HUES64 (cell line): ENCODE results near the gene ADAMTSL3.

ENCODE experiments used
- H3K27ac ChIP-seq: 2 replicates; pipeline ENCODE4 v1.7.0; 2013; ENCODE audit warnings: low read depth, low read length, inconsistent platforms
- H3K27me3 ChIP-seq: 2 replicates; pipeline ENCODE4 v1.6.1; 2013; ENCODE audit warnings: mild to moderate bottlenecking, low read length; ENCODE audit not compliant: insufficient read depth
- H3K36me3 ChIP-seq: 2 replicates; pipeline ENCODE4 v1.6.1; 2013; ENCODE audit warnings: mild to moderate bottlenecking, low read length; ENCODE audit not compliant: insufficient read depth
- H3K4me1 ChIP-seq: 2 replicates; pipeline ENCODE4 v1.6.1; 2013; ENCODE audit warnings: mild to moderate bottlenecking, low read length, moderate library complexity; ENCODE audit not compliant: insufficient read depth
- H3K4me3 ChIP-seq: 2 replicates; pipeline ENCODE4 v1.5.1; 2013; ENCODE audit warnings: mild to moderate bottlenecking, low read length, moderate library complexity
- H3K9ac ChIP-seq: 2 replicates; pipeline ENCODE4 v1.6.1; 2013; ENCODE audit warnings: mild to moderate bottlenecking, low read depth, low read length
- H3K9me3 ChIP-seq: 2 replicates; pipeline ENCODE4 v1.6.1; 2013; ENCODE audit warnings: low read depth, low read length; ENCODE audit not compliant: insufficient read depth
- WGBS: fragments of 150-250, 120-280 bp; methylation state at CpG from one replicate; pipeline ENCODE4 v1.1.7; 2013; ENCODE audit warnings: missing lambda C conversion rate; 5-methylcytosine and 5-hydroxymethylcytosine counted together

ADAMTSL3 gene

GRCh38 chr15:83708328-83708727 is 54.4 kb downstream of the ADAMTSL3 start:
- no peak overlapping the region for H3K9ac ChIP-seq
- H3K27ac ChIP-seq = no peak overlapping the region
- H3K36me3 ChIP-seq = no peaks in the 10 kb centered on the region
- H3K4me1 ChIP-seq = no peaks in the 10 kb centered on the region
- 95% methylated on average over 6 of the region's 6 CpGs for WGBS
- no peak overlapping the region for H3K4me3 ChIP-seq
- H3K9me3 ChIP-seq = no peaks in the 10 kb centered on the region
- H3K27me3 ChIP-seq = no peaks in the 10 kb centered on the region

- H3K27ac ChIP-seq = no peak overlapping the region
- H3K9ac ChIP-seq = no peak overlapping the region
- WGBS = 88% methylated on average over 2 of the region's 2 CpGs
- H3K27me3 ChIP-seq = no peaks in the 10 kb centered on the region
- H3K36me3 ChIP-seq = no peaks in the 10 kb centered on the region
- no peaks in the 10 kb centered on the region for H3K9me3 ChIP-seq
- H3K4me1 ChIP-seq = no peaks in the 10 kb centered on the region
- H3K4me3 ChIP-seq = no peak overlapping the region
These were observed 55.3 kb downstream of the ADAMTSL3 start for GRCh38 chr15:83709241-83709640.

GRCh38 chr15:83709811-83710210 is 55.9 kb downstream of the ADAMTSL3 start:
- Histone ChIP-seq H3K4me1 (no peaks in the 10 kb centered on the region), H3K27me3 (no peaks in the 10 kb centered on the region), H3K27ac (no peak overlapping the region), H3K9ac (no peak overlapping the region), H3K36me3 (no peaks in the 10 kb centered on the region), H3K4me3 (no peak overlapping the region), H3K9me3 (no peaks in the 10 kb centered on the region)
- 88% methylated on average over 3 of the region's 3 CpGs for whole genome bisulfite sequencing

- Histone ChIP-seq H3K4me3 (no peak overlapping the region), H3K36me3 (no peaks in the 10 kb centered on the region), H3K9me3 (no peaks in the 10 kb centered on the region), H3K27ac (no peak overlapping the region), H3K27me3 (no peaks in the 10 kb centered on the region), H3K9ac (no peak overlapping the region), H3K4me1 (no peaks in the 10 kb centered on the region)
These were observed 56.5 kb downstream of the ADAMTSL3 start for GRCh38 chr15:83710452-83710851.

- Histone ChIP-seq H3K27ac (no peak overlapping the region), H3K4me1 (no peaks in the 10 kb centered on the region), H3K9me3 (no peaks in the 10 kb centered on the region), H3K4me3 (no peak overlapping the region), H3K36me3 (no peaks in the 10 kb centered on the region), H3K9ac (no peak overlapping the region), H3K27me3 (no peaks in the 10 kb centered on the region)
- 98% methylated on average over 5 of the region's 5 CpGs for WGBS
These were observed 57.3 kb downstream of the ADAMTSL3 start for GRCh38 chr15:83711236-83711635.

GRCh38 chr15:83713242-83713641 is 59.3 kb downstream of the ADAMTSL3 start:
- Histone ChIP-seq H3K27me3 (no peaks in the 10 kb centered on the region), H3K4me3 (no peak overlapping the region), H3K27ac (no peak overlapping the region), H3K9me3 (no peaks in the 10 kb centered on the region), H3K4me1 (no peaks in the 10 kb centered on the region), H3K36me3 (no peaks in the 10 kb centered on the region), H3K9ac (no peak overlapping the region)
- WGBS = 97% methylated on average over 3 of the region's 3 CpGs

GRCh38 chr15:83714939-83715628 is 61.2 kb downstream of the ADAMTSL3 start:
- Histone ChIP-seq H3K27me3 (no peaks in the 10 kb centered on the region), H3K4me1 (no peaks in the 10 kb centered on the region), H3K36me3 (no peaks in the 10 kb centered on the region), H3K27ac (no peak overlapping the region), H3K9me3 (no peaks in the 10 kb centered on the region), H3K9ac (no peak overlapping the region), H3K4me3 (no peak overlapping the region)

- H3K36me3 ChIP-seq = no peaks in the 10 kb centered on the region
- H3K27ac ChIP-seq = no peak overlapping the region
- no peaks in the 10 kb centered on the region for H3K27me3 ChIP-seq
- H3K4me1 ChIP-seq = no peaks in the 10 kb centered on the region
- H3K4me3 ChIP-seq = no peak overlapping the region
- H3K9ac ChIP-seq = no peak overlapping the region
- H3K9me3 ChIP-seq = no peaks in the 10 kb centered on the region
- 96% methylated on average over 2 of the region's 3 CpGs for WGBS
These were observed 62.7 kb downstream of the ADAMTSL3 start for GRCh38 chr15:83716605-83717004.

GRCh38 chr15:83717010-83717409 is 63.1 kb downstream of the ADAMTSL3 start:
- H3K9ac ChIP-seq = no peak overlapping the region
- no peaks in the 10 kb centered on the region for H3K27me3 ChIP-seq
- no peak overlapping the region for H3K27ac ChIP-seq
- no peaks in the 10 kb centered on the region for H3K4me1 ChIP-seq
- no peaks in the 10 kb centered on the region for H3K9me3 ChIP-seq
- H3K36me3 ChIP-seq = no peaks in the 10 kb centered on the region
- H3K4me3 ChIP-seq = no peak overlapping the region

- 100% methylated on average over 1 of the region's 2 CpGs for WGBS
- Histone ChIP-seq H3K36me3 (no peaks in the 10 kb centered on the region), H3K27ac (no peak overlapping the region), H3K4me1 (no peaks in the 10 kb centered on the region), H3K9me3 (no peaks in the 10 kb centered on the region), H3K4me3 (no peak overlapping the region), H3K27me3 (no peaks in the 10 kb centered on the region), H3K9ac (no peak overlapping the region)
These were observed 66.5 kb downstream of the ADAMTSL3 start for GRCh38 chr15:83720468-83720867.

GRCh38 chr15:83721031-83721430 is 67.1 kb downstream of the ADAMTSL3 start:
- H3K9me3 ChIP-seq = no peaks in the 10 kb centered on the region
- no peaks in the 10 kb centered on the region for H3K36me3 ChIP-seq
- H3K9ac ChIP-seq = no peak overlapping the region
- no peaks in the 10 kb centered on the region for H3K4me1 ChIP-seq
- H3K27ac ChIP-seq = no peak overlapping the region
- no peak overlapping the region for H3K4me3 ChIP-seq
- H3K27me3 ChIP-seq = no peaks in the 10 kb centered on the region

- no peak overlapping the region for H3K27ac ChIP-seq
- no peaks in the 10 kb centered on the region for H3K9me3 ChIP-seq
- no peaks in the 10 kb centered on the region for H3K4me1 ChIP-seq
- H3K9ac ChIP-seq = no peak overlapping the region
- 98% methylated on average over 3 of the region's 3 CpGs for WGBS
- H3K27me3 ChIP-seq = no peaks in the 10 kb centered on the region
- H3K36me3 ChIP-seq = no peaks in the 10 kb centered on the region
- H3K4me3 ChIP-seq = no peak overlapping the region
These were observed 68.1 kb downstream of the ADAMTSL3 start for GRCh38 chr15:83721981-83722380.
